GM12865 (cell line): Measurements from ENCODE around the gene PNMA1.

Experiments
- DNase-seq: peaks from one replicate; pipeline ENCODE4 v3.0.0; 2010; ENCODE audit warnings: low read depth
- H3K4me3 ChIP-seq: 2 replicates; pipeline ENCODE4 v1.5.1; 2011; ENCODE audit warnings: mild to moderate bottlenecking, low read depth, low read length, control low read depth
- TF ChIP-seq, protein P1 (sequence below): IDR thresholded peaks from 2 replicates; pipeline ENCODE4 v1.5.1; 2011; ENCODE audit warnings: low read length, control low read depth, low read depth, inconsistent platforms; ENCODE audit not compliant: insufficient read depth; ENCODE audit errors: missing control alignments

The PNMA1 gene

DNA sequence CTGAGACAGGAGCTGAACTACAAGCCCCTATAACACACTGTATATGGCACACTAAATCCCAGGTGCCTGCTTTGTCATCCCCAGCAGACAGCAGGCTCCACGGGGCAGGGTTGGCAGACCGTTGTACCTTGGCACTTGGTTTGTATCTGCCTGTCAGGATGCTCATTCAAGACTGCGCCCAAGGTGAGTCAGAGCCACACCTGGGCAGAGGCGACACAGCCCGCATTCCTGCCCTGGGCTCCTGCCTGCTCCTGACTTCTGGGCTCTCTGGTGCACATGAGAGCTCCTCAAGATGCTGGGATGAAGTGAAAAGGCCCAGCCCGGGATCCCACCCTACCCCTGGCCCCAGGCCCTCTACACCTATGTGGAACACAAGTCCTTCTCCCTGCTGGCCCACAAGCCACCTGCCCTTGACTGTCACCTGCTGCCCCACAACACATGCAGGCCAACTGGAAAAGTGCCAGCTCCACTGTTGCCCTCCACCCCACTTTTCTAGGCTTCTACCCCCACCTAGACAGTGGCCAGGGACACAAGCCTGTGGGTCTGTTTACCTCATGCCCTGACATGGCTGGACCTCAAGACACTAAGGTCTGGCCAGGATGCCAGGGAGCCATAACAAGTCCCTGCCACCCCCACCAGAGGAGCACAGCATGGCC is 30.8 kb upstream of the PNMA1 start:
- TF ChIP-seq, protein P1, sequence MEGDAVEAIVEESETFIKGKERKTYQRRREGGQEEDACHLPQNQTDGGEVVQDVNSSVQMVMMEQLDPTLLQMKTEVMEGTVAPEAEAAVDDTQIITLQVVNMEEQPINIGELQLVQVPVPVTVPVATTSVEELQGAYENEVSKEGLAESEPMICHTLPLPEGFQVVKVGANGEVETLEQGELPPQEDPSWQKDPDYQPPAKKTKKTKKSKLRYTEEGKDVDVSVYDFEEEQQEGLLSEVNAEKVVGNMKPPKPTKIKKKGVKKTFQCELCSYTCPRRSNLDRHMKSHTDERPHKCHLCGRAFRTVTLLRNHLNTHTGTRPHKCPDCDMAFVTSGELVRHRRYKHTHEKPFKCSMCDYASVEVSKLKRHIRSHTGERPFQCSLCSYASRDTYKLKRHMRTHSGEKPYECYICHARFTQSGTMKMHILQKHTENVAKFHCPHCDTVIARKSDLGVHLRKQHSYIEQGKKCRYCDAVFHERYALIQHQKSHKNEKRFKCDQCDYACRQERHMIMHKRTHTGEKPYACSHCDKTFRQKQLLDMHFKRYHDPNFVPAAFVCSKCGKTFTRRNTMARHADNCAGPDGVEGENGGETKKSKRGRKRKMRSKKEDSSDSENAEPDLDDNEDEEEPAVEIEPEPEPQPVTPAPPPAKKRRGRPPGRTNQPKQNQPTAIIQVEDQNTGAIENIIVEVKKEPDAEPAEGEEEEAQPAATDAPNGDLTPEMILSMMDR: no peak
- no peak overlapping the region for H3K4me3 ChIP-seq
- DNase-seq: no peak

DNA sequence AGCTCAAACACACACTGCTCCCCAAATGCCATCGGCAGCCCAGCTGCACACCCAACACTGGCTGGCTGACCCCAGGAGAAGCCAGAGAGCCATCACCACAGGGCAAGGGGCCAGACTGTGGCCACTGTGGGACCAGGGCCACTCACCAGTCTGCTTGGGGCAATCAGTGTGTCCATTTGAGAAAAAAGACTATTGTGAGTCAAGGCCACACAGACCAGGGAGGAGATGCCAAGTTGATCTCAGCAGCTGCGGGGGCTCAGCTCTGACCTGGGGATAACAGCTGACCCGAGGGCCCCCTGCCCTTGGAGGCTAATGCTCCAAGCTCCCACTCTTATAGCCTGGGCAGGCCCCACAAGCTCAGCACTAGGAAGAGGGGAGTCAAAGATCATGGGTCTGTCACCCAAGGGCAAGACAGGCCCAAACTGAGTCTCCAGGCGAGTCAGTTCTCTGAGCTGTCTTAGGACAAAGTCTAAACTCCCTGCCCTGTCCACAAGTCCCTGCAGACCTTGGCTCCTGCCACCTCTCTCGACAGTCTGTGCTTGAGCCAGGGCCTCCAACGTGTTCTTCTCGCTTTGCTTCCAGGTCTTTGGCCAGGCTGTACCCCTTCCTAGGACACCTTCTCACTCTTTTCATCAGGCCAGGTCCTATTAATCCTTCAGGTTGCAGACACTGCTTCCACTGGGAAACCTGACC is 30.1 kb upstream of the PNMA1 start:
- TF ChIP-seq, protein P1: no peak
- no peak overlapping the region for H3K4me3 ChIP-seq
- DNase-seq: no peak

DNA sequence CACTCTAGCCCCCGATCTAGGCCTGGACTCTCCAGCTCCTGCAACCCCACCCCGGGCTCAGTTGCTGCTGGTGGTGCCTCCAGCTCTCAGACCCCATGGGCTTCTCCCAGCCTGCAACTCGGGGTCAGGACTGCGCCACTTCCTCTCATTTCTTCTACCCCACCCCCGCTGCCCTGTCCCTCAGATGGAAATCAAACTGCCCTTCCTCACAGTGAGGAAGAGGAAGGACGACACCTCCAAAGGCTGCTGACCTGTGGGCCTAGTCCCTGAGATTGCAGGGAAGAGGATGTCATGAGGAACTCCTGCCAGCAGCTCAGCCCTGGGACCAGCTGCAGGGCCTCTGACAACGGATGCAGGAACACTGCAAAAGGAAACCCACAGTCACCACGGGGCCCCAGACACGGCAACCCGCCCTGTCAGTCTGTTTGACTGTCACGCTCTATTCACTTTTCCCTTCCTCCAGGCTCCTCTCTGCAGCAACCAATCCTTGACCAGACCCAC is 29.3 kb upstream of the PNMA1 start:
- H3K4me3 ChIP-seq: peak overlapping the region; percentile 21
- DNase-seq: peak; percentile 88
- TF ChIP-seq, protein P1: no peak

DNA sequence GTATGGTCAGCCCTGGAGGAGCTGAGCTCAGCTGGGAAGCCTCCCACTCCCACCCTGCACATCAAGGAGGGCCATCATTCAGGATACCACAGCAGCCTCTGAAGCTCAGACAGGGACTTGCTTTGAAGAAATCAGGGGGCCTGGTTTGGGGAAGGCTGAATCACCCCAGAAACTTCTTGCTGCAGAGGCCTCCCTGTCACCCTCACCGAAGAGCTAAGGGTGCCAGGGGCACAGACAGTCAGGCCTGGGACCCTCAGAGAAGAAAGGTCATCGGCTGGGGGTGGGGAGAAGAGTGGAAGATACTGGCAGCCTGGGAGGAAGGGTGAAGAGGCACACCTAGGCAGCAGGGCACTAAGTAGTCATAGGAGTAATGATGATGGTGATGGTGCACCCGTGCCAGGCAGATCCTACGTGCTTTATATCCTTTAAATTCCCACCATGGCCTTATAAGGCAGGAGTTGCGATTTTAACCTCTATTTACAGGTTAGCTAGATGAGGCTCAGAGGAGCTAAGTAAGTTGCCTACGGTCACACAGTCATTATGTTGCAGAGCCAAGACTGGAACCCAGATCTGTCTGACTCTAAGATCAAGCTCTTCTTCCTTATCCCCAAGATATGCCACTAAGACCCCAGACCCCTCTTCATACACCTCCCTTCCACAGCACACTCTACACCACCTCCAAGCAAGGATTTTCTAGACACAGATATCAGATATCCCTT is 28.5 kb upstream of the PNMA1 start:
- TF ChIP-seq, protein P1: no peak
- DNase-seq: no peak
- H3K4me3 ChIP-seq: peak overlapping the region; percentile 34

DNA sequence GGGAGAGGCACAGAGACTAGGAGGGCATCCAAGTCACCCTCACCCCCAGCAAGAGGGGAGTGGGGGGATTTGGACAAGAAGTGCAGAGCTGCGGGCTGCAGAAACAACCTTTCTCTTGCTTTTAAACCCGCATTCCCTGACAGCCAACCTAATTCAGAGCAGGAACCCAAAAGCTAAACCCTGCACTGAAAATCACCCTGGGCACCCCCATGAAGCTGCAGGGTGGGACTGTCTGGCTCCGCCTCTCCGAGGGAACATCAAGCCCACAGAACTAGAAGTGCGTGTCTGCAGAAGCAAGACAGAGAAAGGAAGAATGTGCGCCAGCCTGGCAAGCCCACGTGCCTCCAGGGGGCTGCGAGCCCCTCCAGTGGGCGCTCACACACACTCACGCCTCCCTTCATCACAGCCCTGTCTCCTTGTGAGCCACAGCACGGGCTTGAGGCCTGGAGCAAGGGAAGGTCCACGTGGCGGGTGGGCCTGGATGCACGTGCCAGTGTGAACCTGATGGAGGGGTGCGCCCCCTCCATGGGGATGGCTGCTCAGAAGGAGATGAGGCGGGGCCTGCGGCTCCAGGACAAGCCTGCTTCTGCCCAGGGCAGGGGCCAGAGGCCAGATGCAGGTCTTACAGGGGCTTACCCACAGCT is 27.8 kb upstream of the PNMA1 start:
- H3K4me3 ChIP-seq: peak overlapping the region; percentile 34
- TF ChIP-seq, protein P1: no peak
- peak; percentile 50 for DNase-seq

DNA sequence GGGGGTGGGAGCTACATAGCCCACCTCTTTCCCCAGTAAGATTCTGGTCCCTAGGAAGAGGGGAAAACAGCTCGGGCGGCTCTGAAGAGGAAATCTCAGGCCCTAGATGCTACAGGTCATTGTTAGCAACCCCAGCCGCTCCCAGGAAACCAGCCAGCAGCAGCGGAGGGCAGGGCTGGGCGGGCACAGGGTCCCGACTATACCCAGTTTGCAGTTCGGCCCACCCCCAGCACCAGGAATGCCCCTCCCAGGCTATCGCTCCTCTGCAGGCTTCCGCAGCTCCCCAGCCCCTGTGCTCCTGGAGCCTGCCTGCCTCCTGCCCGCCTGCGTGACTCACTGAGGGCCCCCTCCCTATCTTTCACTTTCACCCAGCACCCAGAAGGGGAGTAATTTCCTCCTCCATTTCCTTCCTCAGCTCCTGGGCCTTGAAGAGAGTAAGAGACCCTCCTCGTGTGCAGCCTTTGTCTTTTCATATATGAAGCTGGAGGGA is 27.2 kb upstream of the PNMA1 start:
- peak; percentile 69 for DNase-seq
- H3K4me3 ChIP-seq: peak overlapping the region; percentile 34

More for the DNA sequence above, 27.2 kb upstream of the PNMA1 start:
- TF ChIP-seq, protein P1: no peak
